Measurements from ENCODE around the gene COLEC11.
"Not testable (repeated sequence)": the region's sequence is repeated elsewhere in the genome, so short reads cannot be mapped to it uniquely, and the experiment has no call there.

Gene COLEC11

DNA sequence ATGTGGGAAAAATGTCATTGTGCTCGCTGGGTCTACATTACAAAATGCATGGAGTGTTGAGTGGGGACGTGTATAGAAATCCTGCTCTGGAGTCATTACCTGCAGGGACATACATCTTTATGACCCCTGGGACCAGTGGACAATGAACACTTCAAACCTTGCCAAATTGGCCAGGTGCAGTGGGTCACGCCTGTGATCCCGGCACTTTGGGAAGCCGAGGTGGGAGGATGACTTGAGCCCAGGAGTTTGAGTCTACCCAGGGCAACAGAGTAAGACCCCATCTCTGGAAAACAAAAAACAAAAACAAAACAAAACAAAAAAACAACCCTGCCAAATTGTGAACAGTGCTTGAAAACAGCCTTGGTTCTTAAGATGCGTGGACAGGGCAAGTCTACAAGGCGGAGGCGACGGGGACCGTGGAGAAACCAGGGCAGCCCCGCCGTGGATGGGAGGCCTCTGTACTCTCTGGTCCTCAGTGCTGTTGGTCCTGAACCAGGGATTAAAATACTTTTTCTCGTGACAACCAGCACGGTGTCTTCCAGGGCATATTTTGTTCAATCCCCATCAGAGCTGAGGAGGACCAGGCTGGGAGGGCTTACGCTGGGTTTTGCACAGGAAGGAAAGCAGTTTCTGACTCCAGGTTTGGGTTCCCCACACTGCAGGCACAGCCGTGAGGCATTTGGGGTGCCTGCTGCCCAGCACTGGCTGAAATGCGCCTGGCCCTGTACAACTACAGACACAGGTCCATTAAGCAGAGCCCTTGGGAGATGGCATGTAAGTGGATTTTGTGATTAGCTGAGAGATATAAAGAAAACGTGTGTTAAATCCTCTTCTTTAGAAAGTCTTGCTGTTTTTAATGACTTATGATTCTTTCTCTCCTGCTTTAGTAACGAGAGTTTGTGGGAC, 13.7 kb downstream of the COLEC11 start:
- no peak for DNase-seq (ENCODE audit: low spot score)
- TF ChIP-seq, protein P1, sequence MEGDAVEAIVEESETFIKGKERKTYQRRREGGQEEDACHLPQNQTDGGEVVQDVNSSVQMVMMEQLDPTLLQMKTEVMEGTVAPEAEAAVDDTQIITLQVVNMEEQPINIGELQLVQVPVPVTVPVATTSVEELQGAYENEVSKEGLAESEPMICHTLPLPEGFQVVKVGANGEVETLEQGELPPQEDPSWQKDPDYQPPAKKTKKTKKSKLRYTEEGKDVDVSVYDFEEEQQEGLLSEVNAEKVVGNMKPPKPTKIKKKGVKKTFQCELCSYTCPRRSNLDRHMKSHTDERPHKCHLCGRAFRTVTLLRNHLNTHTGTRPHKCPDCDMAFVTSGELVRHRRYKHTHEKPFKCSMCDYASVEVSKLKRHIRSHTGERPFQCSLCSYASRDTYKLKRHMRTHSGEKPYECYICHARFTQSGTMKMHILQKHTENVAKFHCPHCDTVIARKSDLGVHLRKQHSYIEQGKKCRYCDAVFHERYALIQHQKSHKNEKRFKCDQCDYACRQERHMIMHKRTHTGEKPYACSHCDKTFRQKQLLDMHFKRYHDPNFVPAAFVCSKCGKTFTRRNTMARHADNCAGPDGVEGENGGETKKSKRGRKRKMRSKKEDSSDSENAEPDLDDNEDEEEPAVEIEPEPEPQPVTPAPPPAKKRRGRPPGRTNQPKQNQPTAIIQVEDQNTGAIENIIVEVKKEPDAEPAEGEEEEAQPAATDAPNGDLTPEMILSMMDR (IDR thresholded peaks at IDR 0.05; ENCODE audit: extremely low read depth, missing control alignments): no peak

DNA sequence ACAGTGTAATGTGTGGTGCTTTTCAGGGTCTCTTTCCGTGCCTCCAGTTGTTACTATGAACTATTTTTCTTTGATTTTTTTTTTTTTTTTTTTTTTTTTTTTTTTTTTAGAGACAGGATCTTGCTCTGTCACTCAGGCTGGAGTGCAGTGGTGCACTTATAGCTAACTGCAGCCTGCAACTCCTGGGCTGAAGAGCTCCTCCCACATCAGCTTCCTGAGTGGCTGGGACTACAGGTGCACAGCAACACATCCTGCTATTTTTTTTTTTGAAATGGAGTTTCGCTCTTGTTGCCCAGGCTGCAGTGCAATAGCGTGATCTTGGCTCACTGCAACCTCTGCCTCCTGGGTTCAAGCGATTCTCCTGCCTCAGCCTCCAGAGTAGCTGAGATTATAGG, 14.4 kb downstream of the COLEC11 start:
- not testable (repeated sequence) for DNase-seq (ENCODE audit: low spot score)

DNA sequence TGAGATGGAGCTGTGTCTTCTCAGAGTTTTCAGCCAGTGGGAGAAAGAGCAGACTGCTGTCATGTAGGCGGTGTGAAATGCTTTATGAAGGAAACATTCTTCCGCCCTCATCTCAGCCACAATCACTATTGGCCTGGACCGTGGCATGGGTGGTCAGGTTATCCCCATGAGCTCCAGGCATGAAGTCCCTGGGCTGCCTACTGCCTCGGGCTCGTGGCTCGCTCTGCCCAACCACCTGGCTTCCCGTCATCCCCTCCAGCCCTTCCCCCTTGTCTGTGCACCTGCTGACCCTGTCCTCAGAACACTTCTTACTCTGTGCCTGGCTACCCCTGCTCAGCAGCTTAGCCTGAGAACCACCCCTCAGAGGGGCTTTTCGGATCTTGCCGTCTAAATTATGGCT, 15.5 kb downstream of the COLEC11 start:
- DNase-seq (ENCODE audit: low spot score): no peak
- TF ChIP-seq, protein P1 (IDR thresholded peaks at IDR 0.05; ENCODE audit: extremely low read depth, missing control alignments): no peak

DNA sequence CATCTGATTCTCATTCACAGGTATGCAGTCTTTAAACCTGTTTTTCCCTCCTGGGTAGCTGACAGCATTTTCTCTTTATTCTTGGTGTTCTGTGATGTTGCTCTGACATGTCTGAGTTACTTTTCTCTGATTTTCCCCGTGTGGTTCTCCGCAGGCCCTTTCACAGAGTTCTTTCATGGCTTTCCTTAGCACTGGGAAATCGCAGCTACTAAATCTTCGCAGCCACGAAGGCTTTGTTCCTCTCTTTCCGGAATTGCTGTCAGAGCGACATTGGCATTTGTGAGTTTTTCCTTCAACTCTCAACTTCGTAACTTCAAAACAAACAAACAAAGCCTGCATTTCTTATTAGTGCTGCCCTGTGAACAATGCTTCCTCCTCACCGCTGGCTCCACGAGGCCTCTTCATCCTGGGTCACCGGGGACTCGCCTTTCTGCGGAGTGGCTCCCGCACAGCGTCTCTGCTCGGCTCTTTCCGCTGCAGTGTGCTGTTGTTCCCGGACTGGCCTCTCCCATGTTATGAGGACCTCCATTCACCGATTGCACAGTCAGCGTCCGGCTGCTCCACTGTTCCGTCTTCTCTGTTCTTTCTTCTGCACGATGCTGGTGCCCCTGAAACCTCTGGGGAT, 16.1 kb downstream of the COLEC11 start:
- TF ChIP-seq, protein P1 (IDR thresholded peaks at IDR 0.05; ENCODE audit: extremely low read depth, missing control alignments): no peak
- no peak for DNase-seq (ENCODE audit: low spot score)

DNA sequence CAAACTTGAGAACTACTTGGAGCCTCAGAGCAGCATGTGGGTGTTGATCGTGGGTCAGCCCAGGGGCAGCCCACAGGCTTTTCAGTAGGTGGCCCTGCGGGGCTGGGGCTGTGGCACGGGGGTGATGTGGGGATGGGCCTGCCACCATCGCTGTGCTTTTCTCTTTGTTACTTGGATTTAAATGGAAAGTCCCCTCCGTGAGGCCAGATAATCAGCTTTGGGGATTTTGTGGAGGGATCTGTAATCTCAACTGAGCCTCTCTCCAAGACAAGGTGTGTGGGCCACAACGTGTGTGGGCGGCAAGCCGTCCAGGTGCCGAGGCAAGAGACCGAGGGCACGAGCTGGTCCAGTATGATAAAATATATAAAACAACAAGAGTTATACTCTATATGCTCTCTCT, 16.7 kb downstream of the COLEC11 start:
- TF ChIP-seq, protein P1 (IDR thresholded peaks at IDR 0.05; ENCODE audit: extremely low read depth, missing control alignments): no peak
- no peak for DNase-seq (ENCODE audit: low spot score)

DNA sequence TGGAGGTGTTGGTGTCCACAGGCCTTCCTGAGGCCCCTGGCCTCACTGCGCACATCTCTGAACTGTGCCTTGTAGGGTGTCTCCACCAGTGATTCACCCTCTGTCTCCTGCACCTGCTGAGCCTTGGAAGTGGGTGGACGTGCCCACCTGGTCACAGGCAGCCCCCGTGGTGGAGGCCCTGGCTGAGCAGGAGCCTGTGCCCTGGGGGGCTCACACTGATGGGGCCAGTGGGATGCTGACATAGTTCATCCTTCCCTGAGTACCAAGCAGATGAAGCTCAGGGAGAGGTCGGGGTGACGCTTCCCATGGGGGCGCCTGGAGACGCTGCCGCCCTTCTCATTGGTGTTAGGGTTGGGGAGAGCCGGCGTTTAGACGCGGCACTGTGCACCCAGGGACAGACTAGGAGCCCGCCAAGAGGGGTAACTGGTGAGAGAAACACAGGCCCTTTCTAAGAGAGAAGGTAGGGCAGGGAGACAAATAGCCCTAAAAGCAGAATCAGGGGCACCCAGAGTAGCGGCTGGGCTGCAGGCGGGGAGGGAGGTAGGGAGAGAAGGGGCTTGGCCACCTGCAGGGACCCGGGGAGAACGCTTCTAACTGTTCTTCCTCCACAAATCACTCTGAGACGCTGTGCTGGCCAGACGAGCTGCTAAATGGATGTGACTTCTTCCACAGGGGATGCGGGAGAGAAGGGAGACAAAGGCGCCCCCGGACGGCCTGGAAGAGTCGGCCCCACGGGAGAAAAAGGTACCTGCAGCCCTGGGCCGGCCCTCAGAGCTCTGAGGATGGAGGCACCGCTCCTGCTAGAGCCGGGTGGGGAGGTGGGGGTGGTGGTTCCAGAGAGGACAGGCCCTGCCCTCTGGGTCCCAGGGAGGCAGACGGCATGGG, 18.0 kb downstream of the COLEC11 start:
- TF ChIP-seq, protein P1 (IDR thresholded peaks at IDR 0.05; ENCODE audit: extremely low read depth, missing control alignments): no peak

DNA sequence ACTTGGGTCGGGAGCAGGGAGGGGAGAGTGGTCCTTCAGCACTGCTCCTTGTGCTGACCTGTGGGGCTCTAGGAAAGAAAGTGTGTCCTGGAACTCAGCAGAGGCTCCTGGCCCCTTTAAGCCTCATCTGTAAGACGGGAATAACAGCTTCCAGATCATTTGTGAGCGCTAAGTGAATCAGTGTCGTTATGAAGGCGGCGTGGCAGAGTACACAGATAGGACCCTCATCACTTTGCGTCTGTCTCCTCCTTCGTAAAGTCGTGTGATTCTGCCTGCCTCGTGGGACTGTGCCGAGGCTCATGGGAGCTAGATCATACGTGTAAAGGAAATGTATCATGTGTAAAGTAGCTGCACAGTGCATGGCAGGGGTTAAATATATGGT, 18.6 kb downstream of the COLEC11 start:
- TF ChIP-seq, protein P1 (IDR thresholded peaks at IDR 0.05; ENCODE audit: extremely low read depth, missing control alignments): no peak
- DNase-seq (ENCODE audit: low spot score): no peak

More for the DNA sequence above, 18.0 kb downstream of the COLEC11 start:
- DNase-seq (ENCODE audit: low spot score): no peak

DNA sequence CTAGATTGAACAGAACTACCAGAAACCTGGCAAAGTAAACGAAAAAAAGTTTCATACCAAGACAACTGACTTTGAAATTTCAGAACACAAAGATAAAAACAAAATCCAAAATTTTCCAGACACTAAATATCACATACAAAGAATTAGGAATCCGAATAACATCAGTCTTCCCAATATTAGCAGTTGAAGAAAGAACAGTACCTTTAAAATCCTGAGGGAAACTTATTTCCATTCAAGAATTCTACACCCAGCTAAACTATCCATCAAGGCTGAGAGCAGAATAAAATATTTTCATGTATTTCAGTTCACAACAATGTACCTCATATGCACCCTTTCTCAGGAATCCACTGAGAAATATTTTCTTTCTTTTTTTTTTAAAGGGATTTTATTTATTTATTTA, 19.8 kb downstream of the COLEC11 start:
- not testable (repeated sequence) for DNase-seq (ENCODE audit: low spot score)

DNA sequence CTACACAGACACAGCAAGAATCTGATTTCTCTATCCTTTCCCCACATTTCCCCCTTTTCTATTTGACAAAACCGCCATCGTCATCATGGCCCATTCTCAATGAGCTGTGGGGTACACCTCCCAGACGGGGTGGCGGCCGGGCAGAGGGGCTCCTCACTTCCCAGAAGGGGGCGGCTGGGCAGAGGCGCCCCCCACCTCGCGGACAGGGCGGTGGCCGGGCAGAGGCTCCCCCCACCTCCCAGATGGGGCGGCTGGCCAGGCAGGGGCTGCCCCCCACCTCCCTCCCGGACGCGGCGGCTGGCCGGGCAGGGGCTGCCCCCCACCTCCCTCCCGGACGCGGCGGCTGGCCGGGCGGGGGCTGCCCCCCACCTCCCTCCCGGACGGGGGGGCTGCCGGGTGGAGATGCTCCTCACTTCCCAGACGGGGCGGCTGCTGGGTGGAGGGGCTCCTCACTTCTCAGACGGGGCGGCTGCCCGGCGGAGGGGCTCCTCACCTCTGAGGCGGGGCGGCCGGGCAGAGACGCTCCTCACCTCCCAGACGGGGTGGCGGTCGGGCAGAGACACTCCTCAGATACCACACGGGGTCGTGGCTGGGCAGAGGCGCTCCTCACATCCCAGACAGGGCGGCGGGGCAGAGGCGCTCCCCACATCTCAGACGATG, 20.8 kb downstream of the COLEC11 start:
- DNase-seq (ENCODE audit: low spot score): not testable (repeated sequence)

DNA sequence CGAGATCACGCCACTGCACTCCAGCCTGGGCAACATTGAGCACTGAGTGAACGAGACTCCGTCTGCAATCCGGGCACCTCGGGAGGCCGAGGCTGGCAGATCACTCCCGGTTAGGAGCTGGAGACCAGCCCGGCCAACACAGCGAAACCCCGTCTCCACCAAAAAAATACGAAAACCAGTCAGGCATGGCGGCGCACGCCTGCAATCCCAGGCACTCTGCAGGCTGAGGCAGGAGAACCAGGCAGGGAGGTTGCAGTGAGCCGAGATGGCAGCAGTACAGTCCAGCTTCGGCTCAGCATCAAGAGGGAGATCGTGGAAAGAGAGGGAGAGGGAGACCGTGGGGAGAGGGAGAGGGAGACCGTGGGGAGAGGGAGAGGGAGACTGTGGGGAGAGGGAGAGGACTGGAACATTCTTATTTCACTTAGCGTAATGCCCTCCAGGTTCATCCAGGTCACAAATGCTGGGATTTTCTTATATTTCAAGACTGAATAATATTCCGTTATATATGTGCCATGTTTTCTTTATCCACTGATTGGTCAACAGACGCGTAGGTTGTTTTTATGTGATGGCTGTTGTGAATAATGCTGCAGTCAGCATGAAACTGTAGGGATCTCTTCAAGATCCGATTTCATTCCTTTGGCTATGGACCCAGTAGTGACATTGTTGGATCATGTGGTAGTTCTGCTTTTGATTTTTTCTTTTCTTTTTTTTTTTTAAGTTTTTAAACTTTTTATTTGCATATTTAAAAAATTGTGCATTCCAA, 21.7 kb downstream of the COLEC11 start:
- DNase-seq (ENCODE audit: low spot score): not testable (repeated sequence)
